ENCODE measurements around the gene LRP1B. TPM values are rescaled to one million over a fixed set of nuclear protein-coding genes. Genes with fewer than 3 reads are reported as not detected.

The LRP1B gene
- total and polyA plus RNA-seq, 2 of the 8 experiments (the other 6 are each of a cell fraction or from before 2014, with no cell fraction given) = 0.03 TPM; not detected in 1

- Histone ChIP-seq H3K4ac (replicated peaks; ENCODE audit: insufficient read length, low read depth, low read length) (no peak overlapping the region), H3K9me3 (ENCODE audit: insufficient read depth in 2 of 2, low read depth in 1 of 2, low read length in 1 of 2) (no peaks in the 10 kb centered on the region), H2AFZ (ENCODE audit: low read length) (no peak overlapping the region), H2BK20ac (ENCODE audit: low read length) (no peak overlapping the region), H3K27ac (ENCODE audit: low read depth, low read length) (no peak overlapping the region), H3K9ac (replicated peaks in 1 of 4; ENCODE audit: extremely low read depth in 1 of 4, low read depth in 3 of 4, low read length in 3 of 4) (no peak overlapping the region), H2BK5ac (ENCODE audit: low read depth, low read length) (no peak overlapping the region), H3K4me2 (ENCODE audit: insufficient read depth in 1 of 2, low read depth in 2 of 2, low read length in 2 of 2) (no peak overlapping the region), H2AK5ac (ENCODE audit: low read depth, low read length) (no peak overlapping the region), H3K79me1 (ENCODE audit: low read depth, low read length) (no peaks in the 10 kb centered on the region), H4K8ac (ENCODE audit: extremely low read depth, insufficient read depth, low read length) (no peak overlapping the region), H4K20me1 (replicated peaks in 1 of 2; ENCODE audit: control insufficient read depth in 1 of 2, insufficient read depth in 2 of 2, low read length in 2 of 2) (no peaks in the 10 kb centered on the region), H2BK12ac (ENCODE audit: low read depth, low read length) (no peak overlapping the region), H3K27me3 (replicated peaks in 1 of 4; ENCODE audit: control insufficient read depth in 3 of 4, extremely low read depth in 1 of 4, insufficient read depth in 3 of 4, low read length in 3 of 4) (no peaks in the 10 kb centered on the region), H3K36me3 (ENCODE audit: control insufficient read depth in 2 of 4, insufficient read depth in 4 of 4, low read length in 3 of 4) (no peaks in the 10 kb centered on the region), H3K79me2 (ENCODE audit: control insufficient read depth in 1 of 2, insufficient read depth in 2 of 2, low read length in 2 of 2) (no peaks in the 10 kb centered on the region), H3K18ac (ENCODE audit: extremely low read depth, low read length) (no peak overlapping the region), H2BK120ac (replicated peaks; ENCODE audit: low read depth, low read length) (no peak overlapping the region), H3K4me1 (replicated peaks in 1 of 4; ENCODE audit: control insufficient read depth in 3 of 4, insufficient read depth in 4 of 4, low read length in 3 of 4) (no peaks in the 10 kb centered on the region; a peak in 1 of 7 replicates), H2BK15ac (ENCODE audit: low read length) (no peak overlapping the region), H3K23me2 (ENCODE audit: low read depth, low read length) (no peaks in the 10 kb centered on the region), H4K5ac (ENCODE audit: insufficient read length, low read depth, low read length) (no peak overlapping the region), H3K14ac (ENCODE audit: insufficient read length) (no peak overlapping the region), H4K91ac (replicated peaks; ENCODE audit: insufficient read length, low read length) (no peak overlapping the region), H3K4me3 (ENCODE audit: extremely low read depth in 1 of 4, insufficient read depth in 2 of 4, low read depth in 3 of 4, low read length in 4 of 4) (no peak overlapping the region), H3K56ac (replicated peaks; ENCODE audit: insufficient read length, low read depth, low read length) (no peak overlapping the region), H3K23ac (ENCODE audit: insufficient read length) (no peak overlapping the region)
- ChIA-PET POLR2A (ENCODE audit: partially characterized antibody) (no interaction called here), CTCF (ENCODE audit: partially characterized antibody) (no interaction called here)
- DNase-seq (ENCODE audit: low read depth in 1 of 2, low spot score in 2 of 2) (no peak), FAIRE-seq (no peak)
- WGBS, 2 experiments (ENCODE audit: extremely low coverage in 1 of 2, insufficient coverage in 1 of 2, insufficient read length in 1 of 2, insufficient replicate concordance in 2 of 2, low coverage in 1 of 2, low lambda C conversion rate in 2 of 2, missing lambda C conversion rate in 1 of 2) = 94% methylated on average over 3 of the region's 3 CpGs; no CpG with 5 or more reads in 1 of the 2 experiments
- TF ChIP-seq CBX5 (IDR thresholded peaks at IDR 0.05; ENCODE audit: low read depth, low read length) (no peak), RFX5 (IDR thresholded peaks at IDR 0.05; ENCODE audit: borderline replicate concordance, low read depth, low read length) (no peak), KDM1A (IDR thresholded peaks at IDR 0.05; ENCODE audit: borderline replicate concordance, low read length) (no peak), SIRT6 (IDR thresholded peaks at IDR 0.05; ENCODE audit: low read length) (no peak), SUZ12 (IDR thresholded peaks at IDR 0.05; ENCODE audit: low read length) (no peak), ZNF274 (IDR thresholded peaks at IDR 0.05; ENCODE audit: borderline replicate concordance, extremely low read depth, low read length) (no peak), CEBPB (IDR thresholded peaks at IDR 0.05; ENCODE audit: low read depth, low read length) (no peak), BACH1 (IDR thresholded peaks at IDR 0.05; ENCODE audit: low read length) (no peak), TCF12 (IDR thresholded peaks at IDR 0.05; ENCODE audit: low read depth, low read length) (no peak), RNF2 (IDR thresholded peaks at IDR 0.05; ENCODE audit: borderline replicate concordance, low read depth, low read length, missing control alignments, poor library complexity, severe bottlenecking) (no peak)
- TF ChIP-seq, protein P1, sequence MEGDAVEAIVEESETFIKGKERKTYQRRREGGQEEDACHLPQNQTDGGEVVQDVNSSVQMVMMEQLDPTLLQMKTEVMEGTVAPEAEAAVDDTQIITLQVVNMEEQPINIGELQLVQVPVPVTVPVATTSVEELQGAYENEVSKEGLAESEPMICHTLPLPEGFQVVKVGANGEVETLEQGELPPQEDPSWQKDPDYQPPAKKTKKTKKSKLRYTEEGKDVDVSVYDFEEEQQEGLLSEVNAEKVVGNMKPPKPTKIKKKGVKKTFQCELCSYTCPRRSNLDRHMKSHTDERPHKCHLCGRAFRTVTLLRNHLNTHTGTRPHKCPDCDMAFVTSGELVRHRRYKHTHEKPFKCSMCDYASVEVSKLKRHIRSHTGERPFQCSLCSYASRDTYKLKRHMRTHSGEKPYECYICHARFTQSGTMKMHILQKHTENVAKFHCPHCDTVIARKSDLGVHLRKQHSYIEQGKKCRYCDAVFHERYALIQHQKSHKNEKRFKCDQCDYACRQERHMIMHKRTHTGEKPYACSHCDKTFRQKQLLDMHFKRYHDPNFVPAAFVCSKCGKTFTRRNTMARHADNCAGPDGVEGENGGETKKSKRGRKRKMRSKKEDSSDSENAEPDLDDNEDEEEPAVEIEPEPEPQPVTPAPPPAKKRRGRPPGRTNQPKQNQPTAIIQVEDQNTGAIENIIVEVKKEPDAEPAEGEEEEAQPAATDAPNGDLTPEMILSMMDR (IDR thresholded peaks at IDR 0.05; ENCODE audit: control extremely low read depth in 1 of 3, insufficient read depth in 1 of 3, low read depth in 1 of 3, low read length in 3 of 3) = no peak
Observed at GRCh38 chr2:141595316-141595920, 535.4 kb downstream of the LRP1B start.

Measured in H1 (cell line).